NB4 (cell line): Measurements from ENCODE around the gene TNKS1BP1.

Experiments
- MAX ChIP-seq: IDR thresholded peaks from 2 replicates; pipeline ENCODE4 v1.6.1; 2011; ENCODE audit warnings: low read depth, low read length
- POLR2A ChIP-seq: IDR thresholded peaks from 2 replicates; pipeline ENCODE4 v1.6.1; 2011; ENCODE audit warnings: mild to moderate bottlenecking; ENCODE audit not compliant: insufficient read length; ENCODE audit errors: extremely low read depth

- TF ChIP-seq MAX (no peak), POLR2A (no peak)
These were observed 28.7 kb upstream of the TNKS1BP1 start for GRCh38 chr11:57353446-57353845.
